Liver (tissue), 9 donors: ENCODE measurements around the gene PDLIM5. TPM values are rescaled to one million over a fixed set of nuclear protein-coding genes. Genes with fewer than 3 reads are reported as not detected.
A peak's percentile ranks its signal among the peaks of the same experiment; 100 is the strongest.

Experiments used
- DNase-seq: peaks from one replicate; pipeline ENCODE4 v3.0.0-alpha.2; 2017; ENCODE audit warnings: low spot score
- H3K27ac ChIP-seq, 2 donors: one replicate each; pipeline ENCODE4 v1.7.0; 2013; ENCODE audit warnings: inconsistent platforms in 2 of 2, low read length in 2 of 2, control low read depth in 1 of 2, low read depth in 1 of 2, mild to moderate bottlenecking in 1 of 2
- H3K27me3 ChIP-seq, 4 donors: one replicate each; pipeline versions ENCODE4 v1.6.1 to v1.7.0; 2013; ENCODE audit warnings: low read length in 3 of 4, inconsistent platforms in 1 of 4, mild to moderate bottlenecking in 1 of 4, moderate library complexity in 1 of 4; ENCODE audit not compliant: control insufficient read depth in 4 of 4, insufficient read depth in 4 of 4
- H3K36me3 ChIP-seq, 4 donors: one replicate each; pipeline versions ENCODE4 v1.6.1 to v1.7.0; 2013; ENCODE audit warnings: low read length in 3 of 4, mild to moderate bottlenecking in 3 of 4, low read depth in 1 of 4, moderate library complexity in 1 of 4; ENCODE audit not compliant: control insufficient read depth in 4 of 4, insufficient read depth in 3 of 4
- H3K4me1 ChIP-seq, 4 donors: one replicate each; pipeline versions ENCODE4 v1.6.1 to v1.7.0; 2013; ENCODE audit warnings: low read length in 3 of 4, mild to moderate bottlenecking in 3 of 4, moderate library complexity in 1 of 4; ENCODE audit not compliant: control insufficient read depth in 4 of 4, insufficient read depth in 4 of 4
- H3K4me3 ChIP-seq, 3 donors: one replicate each; pipeline versions ENCODE4 v1.6.1 to v1.7.0; 2013; ENCODE audit warnings: low read length in 3 of 3, control low read depth in 1 of 3, low read depth in 1 of 3, mild to moderate bottlenecking in 1 of 3
- H3K9ac ChIP-seq, 2 donors: one replicate each; pipeline ENCODE4 v1.7.0; 2013; ENCODE audit warnings: low read length in 2 of 2, mild to moderate bottlenecking in 2 of 2, moderate library complexity in 2 of 2, control low read depth in 1 of 2, low read depth in 1 of 2
- H3K9me3 ChIP-seq, 4 donors: one replicate each; pipeline versions ENCODE4 v1.6.1 to v1.7.0; 2013; ENCODE audit warnings: low read length in 3 of 4; ENCODE audit not compliant: control insufficient read depth in 4 of 4
- EGR1 ChIP-seq, 2 donors: IDR thresholded peaks; 2 replicates each; pipeline ENCODE4 v1.6.1; 2016 to 2018; ENCODE audit warnings: antibody characterized with exemption in 2 of 2, low read depth in 2 of 2
- FOXA1 ChIP-seq: IDR thresholded peaks from 2 replicates; pipeline ENCODE4 v1.6.1; 2016; ENCODE audit warnings: antibody characterized with exemption
- FOXA2 ChIP-seq: IDR thresholded peaks from 2 replicates; pipeline ENCODE4 v1.6.1; 2016; ENCODE audit warnings: antibody characterized with exemption
- GABPA ChIP-seq, 2 donors: IDR thresholded peaks in 1 of 2; conservative IDR thresholded peaks in 1 of 2; 2 replicates each; pipeline ENCODE4 v1.6.1; 2016; ENCODE audit warnings: antibody characterized with exemption in 2 of 2, mild to moderate bottlenecking in 1 of 2, moderate library complexity in 1 of 2
- HNF4A ChIP-seq, 2 donors: conservative IDR thresholded peaks; 2 replicates each; pipeline ENCODE4 v1.6.1; 2016; ENCODE audit warnings: antibody characterized with exemption in 2 of 2, mild to moderate bottlenecking in 2 of 2
- HNF4G ChIP-seq: IDR thresholded peaks from 2 replicates; pipeline ENCODE4 v1.6.1; 2016; ENCODE audit warnings: antibody characterized with exemption
- JUND ChIP-seq, 2 donors: IDR thresholded peaks; 2 replicates each; pipeline ENCODE4 v1.6.1; 2016; ENCODE audit warnings: antibody characterized with exemption in 2 of 2
- NR2F2 ChIP-seq: IDR thresholded peaks from 2 replicates; pipeline ENCODE4 v1.6.1; 2016; ENCODE audit warnings: antibody characterized with exemption
- RAD21 ChIP-seq, 2 donors: IDR thresholded peaks; 2 replicates each; pipeline ENCODE4 v1.6.1; 2016; ENCODE audit warnings: antibody characterized with exemption in 2 of 2, mild to moderate bottlenecking in 2 of 2
- RXRA ChIP-seq, 2 donors: IDR thresholded peaks; 2 replicates each; pipeline ENCODE4 v1.6.1; 2017 to 2018; ENCODE audit warnings: antibody characterized with exemption in 2 of 2, mild to moderate bottlenecking in 1 of 2
- SP1 ChIP-seq: IDR thresholded peaks from 2 replicates; pipeline ENCODE4 v1.6.1; 2018; ENCODE audit warnings: antibody characterized with exemption, mild to moderate bottlenecking
- TAF1 ChIP-seq: conservative IDR thresholded peaks from 2 replicates; pipeline ENCODE4 v1.6.1; 2016; ENCODE audit warnings: antibody characterized with exemption, mild to moderate bottlenecking
- YY1 ChIP-seq: IDR thresholded peaks from 2 replicates; pipeline ENCODE4 v1.6.1; 2016; ENCODE audit warnings: antibody characterized with exemption, mild to moderate bottlenecking
- WGBS: extraction: QIAGEN DNeasy Blood & Tissue Kit; methylation state at CpG from one replicate; pipeline ENCODE4 v1.1.7; 2013; 5-methylcytosine and 5-hydroxymethylcytosine counted together
- polyA plus RNA-seq, 2 donors: library from polyadenylated mRNA; stranded (reverse) in 1 of 2; unstranded in 1 of 2; fragments of 200-250 nt in 1 of 2; fragments of >200 nt in 1 of 2; fragmentation: Nextera tagmentation in 1 of 2; extraction: Ambion mirVana in 1 of 2; gene quantifications; one replicate each; pipeline versions ENCODE4 v1.2.1 to v1.2.3, GENCODE V29; 2013 to 2015
- total RNA-seq, 2 donors: library from RNA; depleted of rRNA; stranded (reverse); fragments of >200 nt; gene quantifications; one replicate each; pipeline ENCODE4 v1.2.3, GENCODE V29; 2014
- TF ChIP-seq, protein P1 (sequence below): fragments of 150-350 bp; IDR thresholded peaks from 2 replicates; pipeline ENCODE4 v1.5.1; 2017; ENCODE audit warnings: improper control_type of control experiment, low read depth, low read length; ENCODE audit not compliant: missing input control
- TF ChIP-seq, protein P2 (sequence below): IDR thresholded peaks from 2 replicates; pipeline ENCODE4 v1.6.1; 2016; ENCODE audit warnings: antibody characterized with exemption, mild to moderate bottlenecking
- TF ChIP-seq, protein P3 (sequence below): IDR thresholded peaks from 2 replicates; pipeline ENCODE4 v1.6.1; 2016; ENCODE audit warnings: antibody characterized with exemption
- TF ChIP-seq, protein P4 (sequence below): IDR thresholded peaks from 2 replicates; pipeline ENCODE4 v1.6.1; 2016; ENCODE audit warnings: antibody characterized with exemption
- TF ChIP-seq, protein P5 (sequence below): IDR thresholded peaks from 2 replicates; pipeline ENCODE4 v1.6.1; 2016; ENCODE audit warnings: antibody characterized with exemption
- donor health status: healthy.
- donor health status: healthy.
- donor health status: healthy.
- donor health status: healthy.
- donor health status: healthy.

The PDLIM5 gene
- total and polyA plus RNA-seq, 4 donors: 19.1 to 114 (median 67.8) TPM

DNA sequence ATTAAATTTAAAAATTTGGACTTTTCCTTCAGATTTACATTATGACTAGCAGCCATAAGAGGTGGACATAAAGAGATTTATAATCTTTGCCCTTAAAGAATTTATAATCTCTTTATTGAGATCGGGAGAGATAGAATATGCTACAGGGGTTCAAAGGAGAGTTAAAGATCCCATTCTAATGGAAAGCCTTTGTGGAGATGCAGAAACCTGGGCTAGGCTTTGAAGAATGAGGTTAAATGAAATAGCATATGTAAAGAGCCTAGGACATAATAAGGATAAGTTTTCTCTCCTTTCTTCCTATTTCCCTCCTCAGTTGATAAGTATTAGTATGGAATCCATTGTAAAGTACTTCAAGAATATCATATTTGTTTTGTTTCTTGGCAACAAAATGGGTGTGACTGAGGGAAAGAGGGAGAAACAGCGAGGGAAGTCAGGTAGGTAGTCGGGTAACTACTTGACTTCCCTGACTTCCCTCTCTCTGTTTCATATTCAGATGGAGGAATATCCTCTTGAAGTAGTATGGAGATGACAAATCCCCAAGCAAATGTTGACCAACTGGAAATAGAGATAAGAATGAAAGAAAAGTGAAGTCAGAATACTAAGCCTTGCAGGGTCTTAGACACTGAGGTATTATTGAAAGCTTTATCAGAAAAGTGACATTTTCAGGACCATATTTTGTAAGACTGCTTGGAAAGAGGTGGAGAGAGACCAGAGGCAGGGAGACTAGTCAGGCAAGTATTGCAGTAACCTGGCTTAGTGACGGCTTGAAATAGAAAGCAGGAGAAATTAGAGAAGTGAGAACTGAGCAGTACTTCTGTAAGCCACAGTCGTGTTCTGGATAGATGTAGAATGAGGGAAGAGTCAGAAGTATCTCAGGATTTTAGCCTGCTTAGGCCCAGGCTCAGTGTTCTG lies 82.9 kb downstream of the PDLIM5 start:
- TF ChIP-seq RXRA (IDR thresholded peaks at IDR 0.05): no peak
- TF ChIP-seq, protein P1, sequence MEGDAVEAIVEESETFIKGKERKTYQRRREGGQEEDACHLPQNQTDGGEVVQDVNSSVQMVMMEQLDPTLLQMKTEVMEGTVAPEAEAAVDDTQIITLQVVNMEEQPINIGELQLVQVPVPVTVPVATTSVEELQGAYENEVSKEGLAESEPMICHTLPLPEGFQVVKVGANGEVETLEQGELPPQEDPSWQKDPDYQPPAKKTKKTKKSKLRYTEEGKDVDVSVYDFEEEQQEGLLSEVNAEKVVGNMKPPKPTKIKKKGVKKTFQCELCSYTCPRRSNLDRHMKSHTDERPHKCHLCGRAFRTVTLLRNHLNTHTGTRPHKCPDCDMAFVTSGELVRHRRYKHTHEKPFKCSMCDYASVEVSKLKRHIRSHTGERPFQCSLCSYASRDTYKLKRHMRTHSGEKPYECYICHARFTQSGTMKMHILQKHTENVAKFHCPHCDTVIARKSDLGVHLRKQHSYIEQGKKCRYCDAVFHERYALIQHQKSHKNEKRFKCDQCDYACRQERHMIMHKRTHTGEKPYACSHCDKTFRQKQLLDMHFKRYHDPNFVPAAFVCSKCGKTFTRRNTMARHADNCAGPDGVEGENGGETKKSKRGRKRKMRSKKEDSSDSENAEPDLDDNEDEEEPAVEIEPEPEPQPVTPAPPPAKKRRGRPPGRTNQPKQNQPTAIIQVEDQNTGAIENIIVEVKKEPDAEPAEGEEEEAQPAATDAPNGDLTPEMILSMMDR: no peak
- TF ChIP-seq EGR1 (IDR thresholded peaks at IDR 0.05; ENCODE audit: low read depth in 2 of 2): no peak
- TF ChIP-seq RAD21 (IDR thresholded peaks at IDR 0.05): no peak
- no peak overlapping the region for H3K4me3 ChIP-seq
- H3K9me3 ChIP-seq: no peaks in the 10 kb centered on the region
- 72% methylated on average over 5 of the region's 5 CpGs for WGBS
- no peak for DNase-seq
- H3K27me3 ChIP-seq: no peaks in the 10 kb centered on the region
- no peaks in the 10 kb centered on the region for H3K36me3 ChIP-seq
- no peak overlapping the region for H3K9ac ChIP-seq
- H3K27ac ChIP-seq: peak overlapping the region in 1 of 2 donors; percentile 11
- H3K4me1 ChIP-seq: peaks cover 5 to 28% (median 17%) of the 10 kb centered on the region in 4 donors

DNA sequence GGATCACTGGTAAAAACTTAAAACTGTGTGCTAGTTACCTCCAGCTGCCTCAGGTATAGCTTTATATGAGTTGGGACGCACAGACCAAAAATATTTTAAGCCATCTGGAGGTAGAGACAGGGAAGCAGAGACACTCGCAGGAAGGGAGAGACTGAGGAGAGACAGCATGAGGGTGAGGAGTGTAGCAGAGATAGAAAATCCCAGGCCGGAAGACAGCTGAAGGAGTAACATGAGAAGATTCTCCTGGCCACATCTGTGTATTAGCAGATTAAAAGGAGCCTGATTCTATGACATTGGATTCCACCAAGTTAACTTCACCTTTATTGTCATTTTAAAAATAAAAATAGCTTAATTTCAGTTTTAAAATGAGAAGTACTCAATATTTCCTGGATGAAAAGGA lies 84.3 kb downstream of the PDLIM5 start:
- H3K27me3 ChIP-seq: no peaks in the 10 kb centered on the region
- no peaks in the 10 kb centered on the region for H3K9me3 ChIP-seq
- peaks cover 5 to 28% (median 15%) of the 10 kb centered on the region in 4 donors for H3K4me1 ChIP-seq
- no peak overlapping the region for H3K9ac ChIP-seq
- no peak overlapping the region for H3K27ac ChIP-seq
- DNase-seq: no peak
- no peak for TF ChIP-seq FOXA2
- TF ChIP-seq RXRA (IDR thresholded peaks at IDR 0.05): no peak
- TF ChIP-seq HNF4G: no peak
- TF ChIP-seq SP1: no peak
- TF ChIP-seq, protein P2, sequence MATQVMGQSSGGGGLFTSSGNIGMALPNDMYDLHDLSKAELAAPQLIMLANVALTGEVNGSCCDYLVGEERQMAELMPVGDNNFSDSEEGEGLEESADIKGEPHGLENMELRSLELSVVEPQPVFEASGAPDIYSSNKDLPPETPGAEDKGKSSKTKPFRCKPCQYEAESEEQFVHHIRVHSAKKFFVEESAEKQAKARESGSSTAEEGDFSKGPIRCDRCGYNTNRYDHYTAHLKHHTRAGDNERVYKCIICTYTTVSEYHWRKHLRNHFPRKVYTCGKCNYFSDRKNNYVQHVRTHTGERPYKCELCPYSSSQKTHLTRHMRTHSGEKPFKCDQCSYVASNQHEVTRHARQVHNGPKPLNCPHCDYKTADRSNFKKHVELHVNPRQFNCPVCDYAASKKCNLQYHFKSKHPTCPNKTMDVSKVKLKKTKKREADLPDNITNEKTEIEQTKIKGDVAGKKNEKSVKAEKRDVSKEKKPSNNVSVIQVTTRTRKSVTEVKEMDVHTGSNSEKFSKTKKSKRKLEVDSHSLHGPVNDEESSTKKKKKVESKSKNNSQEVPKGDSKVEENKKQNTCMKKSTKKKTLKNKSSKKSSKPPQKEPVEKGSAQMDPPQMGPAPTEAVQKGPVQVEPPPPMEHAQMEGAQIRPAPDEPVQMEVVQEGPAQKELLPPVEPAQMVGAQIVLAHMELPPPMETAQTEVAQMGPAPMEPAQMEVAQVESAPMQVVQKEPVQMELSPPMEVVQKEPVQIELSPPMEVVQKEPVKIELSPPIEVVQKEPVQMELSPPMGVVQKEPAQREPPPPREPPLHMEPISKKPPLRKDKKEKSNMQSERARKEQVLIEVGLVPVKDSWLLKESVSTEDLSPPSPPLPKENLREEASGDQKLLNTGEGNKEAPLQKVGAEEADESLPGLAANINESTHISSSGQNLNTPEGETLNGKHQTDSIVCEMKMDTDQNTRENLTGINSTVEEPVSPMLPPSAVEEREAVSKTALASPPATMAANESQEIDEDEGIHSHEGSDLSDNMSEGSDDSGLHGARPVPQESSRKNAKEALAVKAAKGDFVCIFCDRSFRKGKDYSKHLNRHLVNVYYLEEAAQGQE: no peak
- TF ChIP-seq YY1: no peak
- TF ChIP-seq HNF4A (conservative IDR thresholded peaks at IDR 0.05): no peak
- TF ChIP-seq NR2F2: no peak
- no peak for TF ChIP-seq TAF1
- no peak for TF ChIP-seq GABPA (IDR thresholded peaks at IDR 0.05 in 1 of 2, conservative IDR thresholded peaks at IDR 0.05 in 1 of 2)
- TF ChIP-seq, protein P3, sequence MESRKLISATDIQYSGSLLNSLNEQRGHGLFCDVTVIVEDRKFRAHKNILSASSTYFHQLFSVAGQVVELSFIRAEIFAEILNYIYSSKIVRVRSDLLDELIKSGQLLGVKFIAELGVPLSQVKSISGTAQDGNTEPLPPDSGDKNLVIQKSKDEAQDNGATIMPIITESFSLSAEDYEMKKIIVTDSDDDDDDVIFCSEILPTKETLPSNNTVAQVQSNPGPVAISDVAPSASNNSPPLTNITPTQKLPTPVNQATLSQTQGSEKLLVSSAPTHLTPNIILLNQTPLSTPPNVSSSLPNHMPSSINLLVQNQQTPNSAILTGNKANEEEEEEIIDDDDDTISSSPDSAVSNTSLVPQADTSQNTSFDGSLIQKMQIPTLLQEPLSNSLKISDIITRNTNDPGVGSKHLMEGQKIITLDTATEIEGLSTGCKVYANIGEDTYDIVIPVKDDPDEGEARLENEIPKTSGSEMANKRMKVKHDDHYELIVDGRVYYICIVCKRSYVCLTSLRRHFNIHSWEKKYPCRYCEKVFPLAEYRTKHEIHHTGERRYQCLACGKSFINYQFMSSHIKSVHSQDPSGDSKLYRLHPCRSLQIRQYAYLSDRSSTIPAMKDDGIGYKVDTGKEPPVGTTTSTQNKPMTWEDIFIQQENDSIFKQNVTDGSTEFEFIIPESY: no peak
- TF ChIP-seq, protein P1: no peak
- TF ChIP-seq JUND (IDR thresholded peaks at IDR 0.05): no peak
- no peak for TF ChIP-seq EGR1 (IDR thresholded peaks at IDR 0.05; ENCODE audit: low read depth in 2 of 2)
- no peak for TF ChIP-seq FOXA1
- no peak for TF ChIP-seq RAD21 (IDR thresholded peaks at IDR 0.05)
- TF ChIP-seq, protein P4, sequence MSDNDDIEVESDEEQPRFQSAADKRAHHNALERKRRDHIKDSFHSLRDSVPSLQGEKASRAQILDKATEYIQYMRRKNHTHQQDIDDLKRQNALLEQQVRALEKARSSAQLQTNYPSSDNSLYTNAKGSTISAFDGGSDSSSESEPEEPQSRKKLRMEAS: no peak
- TF ChIP-seq, protein P5, sequence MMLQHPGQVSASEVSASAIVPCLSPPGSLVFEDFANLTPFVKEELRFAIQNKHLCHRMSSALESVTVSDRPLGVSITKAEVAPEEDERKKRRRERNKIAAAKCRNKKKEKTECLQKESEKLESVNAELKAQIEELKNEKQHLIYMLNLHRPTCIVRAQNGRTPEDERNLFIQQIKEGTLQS: no peak
- no peak overlapping the region for H3K4me3 ChIP-seq
- no peaks in the 10 kb centered on the region for H3K36me3 ChIP-seq
- WGBS: 92% methylated on average over 3 of the region's 3 CpGs
